ENCODE measurements around the gene ZNRD2.

The ZNRD2 gene

GRCh38 chr11:65525546-65526480 is 44.5 kb upstream of the ZNRD2 start:
- DNase-seq (ENCODE audit: low read depth), result no peak
- TF ChIP-seq CTCF (IDR thresholded peaks at IDR 0.05; ENCODE audit: control insufficient read depth, insufficient read depth, low read depth, low read length, missing control alignments), result no peak
- peak overlapping the region; percentile 83 for H3K4me3 ChIP-seq (ENCODE audit: control insufficient read depth, low read depth, low read length)

- DNase-seq (ENCODE audit: low read depth), result no peak
- H3K4me3 ChIP-seq (ENCODE audit: control insufficient read depth, low read depth, low read length), result peak overlapping the region; percentile 83
- TF ChIP-seq CTCF (IDR thresholded peaks at IDR 0.05; ENCODE audit: control insufficient read depth, insufficient read depth, low read depth, low read length, missing control alignments), result no peak
These were observed 43.5 kb upstream of the ZNRD2 start for GRCh38 chr11:65526744-65527143.

GRCh38 chr11:65528819-65529350 is 41.4 kb upstream of the ZNRD2 start:
- no peak for DNase-seq (ENCODE audit: low read depth)
- TF ChIP-seq CTCF (IDR thresholded peaks at IDR 0.05; ENCODE audit: control insufficient read depth, insufficient read depth, low read depth, low read length, missing control alignments), result no peak
- H3K4me3 ChIP-seq (ENCODE audit: control insufficient read depth, low read depth, low read length), result no peak overlapping the region

- TF ChIP-seq CTCF (IDR thresholded peaks at IDR 0.05; ENCODE audit: control insufficient read depth, insufficient read depth, low read depth, low read length, missing control alignments), result no peak
- no peak for DNase-seq (ENCODE audit: low read depth)
These were observed 40.7 kb upstream of the ZNRD2 start for GRCh38 chr11:65529475-65530156.

GRCh38 chr11:65530157-65530496 is 40.1 kb upstream of the ZNRD2 start:
- DNase-seq (ENCODE audit: low read depth), result no peak
- peak; percentile 27 for TF ChIP-seq CTCF (IDR thresholded peaks at IDR 0.05; ENCODE audit: control insufficient read depth, insufficient read depth, low read depth, low read length, missing control alignments)
- H3K4me3 ChIP-seq (ENCODE audit: control insufficient read depth, low read depth, low read length), result no peak overlapping the region

More at GRCh38 chr11:65529475-65530156, 40.7 kb upstream of the ZNRD2 start:
- no peak overlapping the region for H3K4me3 ChIP-seq (ENCODE audit: control insufficient read depth, low read depth, low read length)

GRCh38 chr11:65532388-65533064 is 37.8 kb upstream of the ZNRD2 start:
- DNase-seq (ENCODE audit: low read depth), result no peak
- no peak for TF ChIP-seq CTCF (IDR thresholded peaks at IDR 0.05; ENCODE audit: control insufficient read depth, insufficient read depth, low read depth, low read length, missing control alignments)
- no peak overlapping the region for H3K4me3 ChIP-seq (ENCODE audit: control insufficient read depth, low read depth, low read length)
